ENCODE measurements around the gene TBC1D2B.

The TBC1D2B gene

GRCh38 chr15:78063970-78064385 is 13.5 kb downstream of the TBC1D2B start:
- H3K9me3 ChIP-seq (ENCODE audit: control insufficient read depth, insufficient read depth, low read length): no peaks in the 10 kb centered on the region

GRCh38 chr15:78063217-78063616 is 14.3 kb downstream of the TBC1D2B start:
- no peak for DNase-seq (ENCODE audit: low read depth, low spot score)
- Histone ChIP-seq H3K4me1 (ENCODE audit: control insufficient read depth, insufficient read depth, low read length) (peaks cover 6% of the 10 kb centered on the region; the same call in 1 of the 2 replicates), H3K27me3 (ENCODE audit: control insufficient read depth, insufficient read depth, low read length) (no peaks in the 10 kb centered on the region), H3K9me3 (ENCODE audit: control insufficient read depth, insufficient read depth, low read length) (no peaks in the 10 kb centered on the region), H3K27ac (ENCODE audit: low read length) (no peak overlapping the region), H3K36me3 (ENCODE audit: control insufficient read depth, insufficient read depth, low read length) (no peaks in the 10 kb centered on the region), H3K4me3 (ENCODE audit: low read length) (no peak overlapping the region)

More at GRCh38 chr15:78063970-78064385, 13.5 kb downstream of the TBC1D2B start:
- Histone ChIP-seq H3K36me3 (ENCODE audit: control insufficient read depth, insufficient read depth, low read length) (no peaks in the 10 kb centered on the region), H3K27ac (ENCODE audit: low read length) (no peak overlapping the region), H3K4me1 (ENCODE audit: control insufficient read depth, insufficient read depth, low read length) (peaks cover 10% of the 10 kb centered on the region), H3K27me3 (ENCODE audit: control insufficient read depth, insufficient read depth, low read length) (no peaks in the 10 kb centered on the region), H3K4me3 (ENCODE audit: low read length) (no peak overlapping the region)
- WGBS (ENCODE audit: insufficient coverage, insufficient read length): 100% methylated on average over 3 of the region's 5 CpGs
- DNase-seq (ENCODE audit: low read depth, low spot score): no peak

GRCh38 chr15:78061963-78062427 is 15.5 kb downstream of the TBC1D2B start:
- Histone ChIP-seq H3K4me1 (ENCODE audit: control insufficient read depth, insufficient read depth, low read length) (peaks cover 5% of the 10 kb centered on the region; the same call in 1 of the 2 replicates), H3K4me3 (ENCODE audit: low read length) (no peak overlapping the region), H3K27ac (ENCODE audit: low read length) (no peak overlapping the region), H3K36me3 (ENCODE audit: control insufficient read depth, insufficient read depth, low read length) (no peaks in the 10 kb centered on the region), H3K27me3 (ENCODE audit: control insufficient read depth, insufficient read depth, low read length) (no peaks in the 10 kb centered on the region), H3K9me3 (ENCODE audit: control insufficient read depth, insufficient read depth, low read length) (no peaks in the 10 kb centered on the region)
- DNase-seq (ENCODE audit: low read depth, low spot score): no peak
- WGBS (ENCODE audit: insufficient coverage, insufficient read length): no CpG with 5 or more reads among the region's 6 CpGs

GRCh38 chr15:78060232-78060631 is 17.3 kb downstream of the TBC1D2B start:
- DNase-seq (ENCODE audit: low read depth, low spot score): no peak
- WGBS (ENCODE audit: insufficient coverage, insufficient read length): no CpG with 5 or more reads among the region's 5 CpGs
- no peaks in the 10 kb centered on the region for H3K36me3 ChIP-seq (ENCODE audit: control insufficient read depth, insufficient read depth, low read length)
- no peaks in the 10 kb centered on the region for H3K9me3 ChIP-seq (ENCODE audit: control insufficient read depth, insufficient read depth, low read length)
- H3K27me3 ChIP-seq (ENCODE audit: control insufficient read depth, insufficient read depth, low read length): no peaks in the 10 kb centered on the region
- no peak overlapping the region for H3K4me3 ChIP-seq (ENCODE audit: low read length)
- H3K4me1 ChIP-seq (ENCODE audit: control insufficient read depth, insufficient read depth, low read length): peaks cover 2% of the 10 kb centered on the region; the same call in 1 of the 2 replicates
- H3K27ac ChIP-seq (ENCODE audit: low read length): no peak overlapping the region

- peaks cover 2% of the 10 kb centered on the region; the same call in 1 of the 2 replicates for H3K4me1 ChIP-seq (ENCODE audit: control insufficient read depth, insufficient read depth, low read length)
- H3K4me3 ChIP-seq (ENCODE audit: low read length): no peak overlapping the region
- WGBS (ENCODE audit: insufficient coverage, insufficient read length): no CpG with 5 or more reads among the region's 3 CpGs
- H3K27ac ChIP-seq (ENCODE audit: low read length): no peak overlapping the region
- no peak for DNase-seq (ENCODE audit: low read depth, low spot score)
- H3K36me3 ChIP-seq (ENCODE audit: control insufficient read depth, insufficient read depth, low read length): no peaks in the 10 kb centered on the region
- H3K27me3 ChIP-seq (ENCODE audit: control insufficient read depth, insufficient read depth, low read length): no peaks in the 10 kb centered on the region
- no peaks in the 10 kb centered on the region for H3K9me3 ChIP-seq (ENCODE audit: control insufficient read depth, insufficient read depth, low read length)
Observed at GRCh38 chr15:78059110-78059839, 18.2 kb downstream of the TBC1D2B start.

GRCh38 chr15:78058401-78058935 is 19.0 kb downstream of the TBC1D2B start:
- no CpG with 5 or more reads among the region's 10 CpGs for WGBS (ENCODE audit: insufficient coverage, insufficient read length)
- no peaks in the 10 kb centered on the region for H3K27me3 ChIP-seq (ENCODE audit: control insufficient read depth, insufficient read depth, low read length)
- H3K4me1 ChIP-seq (ENCODE audit: control insufficient read depth, insufficient read depth, low read length): peaks cover 2% of the 10 kb centered on the region; the same call in 1 of the 2 replicates
- H3K27ac ChIP-seq (ENCODE audit: low read length): no peak overlapping the region
- H3K36me3 ChIP-seq (ENCODE audit: control insufficient read depth, insufficient read depth, low read length): no peaks in the 10 kb centered on the region
- no peak for DNase-seq (ENCODE audit: low read depth, low spot score)
- H3K4me3 ChIP-seq (ENCODE audit: low read length): no peak overlapping the region
- no peaks in the 10 kb centered on the region for H3K9me3 ChIP-seq (ENCODE audit: control insufficient read depth, insufficient read depth, low read length)

- H3K9me3 ChIP-seq (ENCODE audit: control insufficient read depth, insufficient read depth, low read length): no peaks in the 10 kb centered on the region
- no peak for DNase-seq (ENCODE audit: low read depth, low spot score)
- no peaks in the 10 kb centered on the region for H3K27me3 ChIP-seq (ENCODE audit: control insufficient read depth, insufficient read depth, low read length)
- no peak overlapping the region for H3K4me3 ChIP-seq (ENCODE audit: low read length)
- no CpG with 5 or more reads among the region's 5 CpGs for WGBS (ENCODE audit: insufficient coverage, insufficient read length)
- no peaks in the 10 kb centered on the region for H3K36me3 ChIP-seq (ENCODE audit: control insufficient read depth, insufficient read depth, low read length)
- no peak overlapping the region for H3K27ac ChIP-seq (ENCODE audit: low read length)
- peaks cover 2% of the 10 kb centered on the region; the same call in 1 of the 2 replicates for H3K4me1 ChIP-seq (ENCODE audit: control insufficient read depth, insufficient read depth, low read length)
Observed at GRCh38 chr15:78057803-78058202, 19.7 kb downstream of the TBC1D2B start.

- Histone ChIP-seq H3K27ac (ENCODE audit: low read length) (no peak overlapping the region), H3K9me3 (ENCODE audit: control insufficient read depth, insufficient read depth, low read length) (no peaks in the 10 kb centered on the region), H3K27me3 (ENCODE audit: control insufficient read depth, insufficient read depth, low read length) (no peaks in the 10 kb centered on the region), H3K4me1 (ENCODE audit: control insufficient read depth, insufficient read depth, low read length) (peaks cover 3% of the 10 kb centered on the region), H3K36me3 (ENCODE audit: control insufficient read depth, insufficient read depth, low read length) (no peaks in the 10 kb centered on the region), H3K4me3 (ENCODE audit: low read length) (no peak overlapping the region)
- no CpG with 5 or more reads among the region's 2 CpGs for WGBS (ENCODE audit: insufficient coverage, insufficient read length)
- no peak for DNase-seq (ENCODE audit: low read depth, low spot score)
Observed at GRCh38 chr15:78056714-78057269, 20.7 kb downstream of the TBC1D2B start.

GRCh38 chr15:78055919-78056713 is 21.4 kb downstream of the TBC1D2B start:
- Histone ChIP-seq H3K4me3 (ENCODE audit: low read length) (no peak overlapping the region), H3K27ac (ENCODE audit: low read length) (no peak overlapping the region)
- no peak for DNase-seq (ENCODE audit: low read depth, low spot score)

GRCh38 chr15:78054966-78055365 is 22.5 kb downstream of the TBC1D2B start:
- no peak overlapping the region for H3K4me3 ChIP-seq (ENCODE audit: low read length)
- H3K9me3 ChIP-seq (ENCODE audit: control insufficient read depth, insufficient read depth, low read length): no peaks in the 10 kb centered on the region
- H3K36me3 ChIP-seq (ENCODE audit: control insufficient read depth, insufficient read depth, low read length): no peaks in the 10 kb centered on the region
- peaks cover 3% of the 10 kb centered on the region for H3K4me1 ChIP-seq (ENCODE audit: control insufficient read depth, insufficient read depth, low read length)
- DNase-seq (ENCODE audit: low read depth, low spot score): no peak
- H3K27me3 ChIP-seq (ENCODE audit: control insufficient read depth, insufficient read depth, low read length): no peaks in the 10 kb centered on the region
- no peak overlapping the region for H3K27ac ChIP-seq (ENCODE audit: low read length)
- WGBS (ENCODE audit: insufficient coverage, insufficient read length): no CpG with 5 or more reads among the region's 1 CpG

More at GRCh38 chr15:78055919-78056713, 21.4 kb downstream of the TBC1D2B start:
- Histone ChIP-seq H3K4me1 (ENCODE audit: control insufficient read depth, insufficient read depth, low read length) (peaks cover 3% of the 10 kb centered on the region), H3K27me3 (ENCODE audit: control insufficient read depth, insufficient read depth, low read length) (no peaks in the 10 kb centered on the region), H3K36me3 (ENCODE audit: control insufficient read depth, insufficient read depth, low read length) (no peaks in the 10 kb centered on the region), H3K9me3 (ENCODE audit: control insufficient read depth, insufficient read depth, low read length) (no peaks in the 10 kb centered on the region)
- no CpG with 5 or more reads among the region's 2 CpGs for WGBS (ENCODE audit: insufficient coverage, insufficient read length)

Data from iPS DF 6.9 (cell line).